Colonic mucosa (tissue), 4 donors: ENCODE data around the gene DEGS2. TPM values are rescaled to one million over a fixed set of nuclear protein-coding genes. Genes with fewer than 3 reads are reported as not detected.
A peak's percentile ranks its signal among the peaks of the same experiment; 100 is the strongest.

Experiments used
- DNase-seq: peaks from one replicate; pipeline ENCODE4 v3.0.0-alpha.2; 2020
- H3K27ac ChIP-seq: fragments of 200-600 bp; one replicate; pipeline ENCODE4 v1.8.0; 2021
- H3K27me3 ChIP-seq: fragments of 200-600 bp; one replicate; pipeline ENCODE4 v1.8.0; 2021
- H3K36me3 ChIP-seq: fragments of 200-600 bp; one replicate; pipeline ENCODE4 v1.8.0; 2021
- H3K4me1 ChIP-seq: fragments of 200-600 bp; one replicate; pipeline ENCODE4 v1.8.0; 2021; ENCODE audit warnings: mild to moderate bottlenecking
- H3K4me3 ChIP-seq: fragments of 200-600 bp; one replicate; pipeline ENCODE4 v1.8.0; 2021
- H3K9ac ChIP-seq, 2 donors: one replicate each; pipeline ENCODE4 v1.7.0; 2013; ENCODE audit warnings: control low read depth in 2 of 2, low read depth in 2 of 2, low read length in 2 of 2
- H3K9me3 ChIP-seq: fragments of 200-600 bp; one replicate; pipeline ENCODE4 v1.8.0; 2021
- intact Hi-C: fragments of 100-400 bp; cut with DNase I; formaldehyde crosslinking; loops from one replicate; pipeline ENCODE4 v1.14.1; 2022
- total RNA-seq, 2 donors: library from RNA; stranded (reverse); fragmentation: NEBNext Ultra II Directional in 1 of 2; extraction: Animal tissue kit (Norgen Biotek cat#: 25700) in 1 of 2; gene quantifications; one replicate each; pipeline ENCODE4 v1.2.1, GENCODE V29; 2021
- TF ChIP-seq, protein P1 (sequence below): fragments of 200-600 bp; IDR thresholded peaks from one replicate; pipeline ENCODE4 v1.8.0; 2022; ENCODE audit warnings: antibody characterized with exemption, mild to moderate bottlenecking
- donor health status: healthy.
- donor health status: DM: no; HTN: no; CAD: no.
- donor health status: DM: no; HTN: no; CAD: no.

DEGS2 gene
- total RNA-seq, 2 donors from 2014 or later, result 37.0 to 54.3 TPM

DNA sequence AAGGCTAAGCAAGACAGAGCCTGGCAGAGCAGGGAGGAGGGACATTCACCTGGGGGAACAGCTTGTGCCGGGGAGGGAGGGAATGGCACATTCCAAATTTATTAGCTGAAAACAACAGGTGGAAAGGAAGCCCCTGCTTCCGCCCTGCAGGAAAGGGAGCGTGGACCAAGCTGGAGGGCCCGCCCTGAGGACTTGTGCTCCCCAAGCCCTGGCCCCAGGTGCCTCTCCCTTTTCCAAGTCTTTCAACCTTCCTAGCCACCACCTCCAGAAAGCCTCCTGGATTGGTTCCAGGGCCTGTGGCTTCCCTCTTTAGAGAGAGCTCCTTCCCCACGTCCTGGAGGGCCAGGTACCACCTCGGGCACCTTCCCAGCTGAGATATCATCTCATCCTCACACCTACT, 2.7 kb downstream of the DEGS2 start:
- H3K27me3 ChIP-seq, result peaks cover 14% of the 10 kb centered on the region
- peak; percentile 37 for DNase-seq
- H3K9ac ChIP-seq, result peak overlapping the region; percentile 3 to 71
- intact Hi-C loops, result no loop called here
- peak overlapping the region; percentile 84 for H3K27ac ChIP-seq
- peaks cover 5% of the 10 kb centered on the region for H3K4me1 ChIP-seq
- TF ChIP-seq, protein P1, sequence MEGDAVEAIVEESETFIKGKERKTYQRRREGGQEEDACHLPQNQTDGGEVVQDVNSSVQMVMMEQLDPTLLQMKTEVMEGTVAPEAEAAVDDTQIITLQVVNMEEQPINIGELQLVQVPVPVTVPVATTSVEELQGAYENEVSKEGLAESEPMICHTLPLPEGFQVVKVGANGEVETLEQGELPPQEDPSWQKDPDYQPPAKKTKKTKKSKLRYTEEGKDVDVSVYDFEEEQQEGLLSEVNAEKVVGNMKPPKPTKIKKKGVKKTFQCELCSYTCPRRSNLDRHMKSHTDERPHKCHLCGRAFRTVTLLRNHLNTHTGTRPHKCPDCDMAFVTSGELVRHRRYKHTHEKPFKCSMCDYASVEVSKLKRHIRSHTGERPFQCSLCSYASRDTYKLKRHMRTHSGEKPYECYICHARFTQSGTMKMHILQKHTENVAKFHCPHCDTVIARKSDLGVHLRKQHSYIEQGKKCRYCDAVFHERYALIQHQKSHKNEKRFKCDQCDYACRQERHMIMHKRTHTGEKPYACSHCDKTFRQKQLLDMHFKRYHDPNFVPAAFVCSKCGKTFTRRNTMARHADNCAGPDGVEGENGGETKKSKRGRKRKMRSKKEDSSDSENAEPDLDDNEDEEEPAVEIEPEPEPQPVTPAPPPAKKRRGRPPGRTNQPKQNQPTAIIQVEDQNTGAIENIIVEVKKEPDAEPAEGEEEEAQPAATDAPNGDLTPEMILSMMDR, result no peak
- no peaks in the 10 kb centered on the region for H3K36me3 ChIP-seq
- no peak overlapping the region for H3K4me3 ChIP-seq
- no peaks in the 10 kb centered on the region for H3K9me3 ChIP-seq

DNA sequence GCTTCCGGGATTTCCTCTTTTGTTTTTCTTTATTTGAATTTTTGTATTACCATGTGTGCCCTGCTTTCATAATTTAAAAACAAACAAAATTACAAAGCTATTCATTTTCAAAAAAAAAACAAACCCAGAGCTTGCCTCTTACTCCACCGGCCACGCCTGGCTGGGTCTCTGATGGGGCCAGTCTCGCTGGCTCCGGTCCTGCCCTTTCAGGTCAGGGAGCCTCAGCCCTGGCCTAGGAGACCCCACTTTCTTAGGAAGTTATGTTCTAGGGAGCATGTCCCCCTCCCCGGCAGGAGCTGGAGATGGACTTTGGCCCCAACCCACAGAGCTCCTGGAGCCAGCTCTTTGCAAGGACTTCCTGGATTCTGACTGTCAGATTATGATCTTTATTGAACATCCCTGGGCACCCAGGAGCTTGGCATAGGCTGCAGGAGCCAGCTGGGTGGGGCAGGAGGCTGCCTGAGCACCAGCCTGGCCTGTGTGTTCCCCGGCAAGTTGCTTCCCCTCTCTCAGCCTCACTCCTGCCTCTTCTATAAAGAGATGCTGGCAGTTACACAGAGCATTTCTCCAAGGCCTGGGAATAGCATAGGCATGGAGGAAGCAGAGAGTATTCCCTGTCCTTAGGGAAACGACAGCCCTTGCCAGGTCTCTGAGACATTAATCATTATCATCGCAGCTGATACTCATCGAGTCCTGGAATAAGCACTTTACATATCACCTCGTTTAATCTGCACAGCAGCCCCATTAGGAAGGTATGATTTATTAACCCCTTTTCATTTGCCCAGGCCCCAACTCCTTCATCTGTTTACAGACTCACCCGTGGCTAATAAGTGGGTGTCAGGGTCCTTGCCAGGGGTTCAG, 3.5 kb downstream of the DEGS2 start:
- Histone ChIP-seq H3K4me3 (no peak overlapping the region), H3K4me1 (peaks cover 5% of the 10 kb centered on the region), H3K9me3 (no peaks in the 10 kb centered on the region), H3K27me3 (peaks cover 14% of the 10 kb centered on the region), H3K36me3 (no peaks in the 10 kb centered on the region), H3K9ac (peak overlapping the region; percentile 33 to 71), H3K27ac (peak overlapping the region; percentile 84)
- TF ChIP-seq, protein P1, result no peak
- intact Hi-C loops, result no loop called here
- DNase-seq, result peak; percentile 88

DNA sequence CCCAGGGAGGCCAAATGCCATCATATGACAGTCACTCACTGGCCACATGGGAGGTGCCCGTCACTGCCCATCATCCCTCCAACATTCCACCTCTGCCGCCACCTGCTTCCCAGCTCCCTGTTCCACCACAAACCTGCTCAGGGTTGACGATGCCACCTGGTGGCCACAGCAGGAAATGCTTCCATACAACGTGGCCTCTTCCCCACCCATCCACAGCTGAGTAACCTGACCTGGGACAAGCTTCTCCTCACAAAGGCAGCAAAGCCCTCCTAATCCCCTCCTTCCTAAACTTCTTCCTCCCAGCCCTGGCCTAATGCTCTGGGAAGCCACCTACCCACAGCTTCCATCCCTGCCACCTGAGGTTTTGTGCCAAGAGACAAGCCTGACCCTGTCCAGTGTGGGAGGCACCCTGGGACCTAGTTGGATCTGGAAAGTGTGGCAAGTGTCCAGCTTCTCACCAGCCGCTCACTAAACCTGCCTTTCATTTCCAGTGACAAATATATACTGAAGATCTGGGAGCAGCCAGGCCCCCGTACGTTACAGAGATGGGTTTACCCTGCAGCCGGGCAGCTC, 4.3 kb downstream of the DEGS2 start:
- Histone ChIP-seq H3K4me1 (peaks cover 5% of the 10 kb centered on the region), H3K9me3 (no peaks in the 10 kb centered on the region), H3K9ac (peak overlapping the region in 1 of 2 donors; percentile 71), H3K27me3 (peaks cover 14% of the 10 kb centered on the region), H3K27ac (peak overlapping the region; percentile 84), H3K4me3 (no peak overlapping the region), H3K36me3 (no peaks in the 10 kb centered on the region)
- DNase-seq, result peak; percentile 69
- TF ChIP-seq, protein P1, result peak; percentile 61
- intact Hi-C loops, result no loop called here

DNA sequence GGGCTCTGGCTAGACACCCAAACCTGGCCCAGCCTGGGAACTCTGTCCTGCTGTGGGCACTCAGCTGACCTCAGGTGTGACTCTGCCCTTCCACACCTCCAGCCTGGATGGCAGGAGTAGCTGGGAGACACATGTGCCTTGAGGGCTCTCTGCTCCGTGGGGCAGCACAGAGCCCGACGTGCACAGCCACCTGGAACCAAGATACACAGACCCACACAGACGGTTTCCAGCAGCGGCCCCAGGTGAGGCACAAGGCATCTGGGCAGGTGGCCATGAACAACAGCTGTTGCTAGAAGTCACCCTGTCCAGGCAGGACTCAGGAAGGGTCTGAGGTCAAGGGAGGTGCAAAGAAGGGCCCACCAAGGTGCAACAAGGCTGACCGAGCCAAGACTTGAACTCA, 5.9 kb downstream of the DEGS2 start:
- Histone ChIP-seq H3K4me1 (peaks cover 11% of the 10 kb centered on the region), H3K9me3 (no peaks in the 10 kb centered on the region), H3K9ac (no peak overlapping the region), H3K27me3 (peaks cover 2% of the 10 kb centered on the region), H3K4me3 (no peak overlapping the region), H3K36me3 (no peaks in the 10 kb centered on the region), H3K27ac (no peak overlapping the region)
- TF ChIP-seq, protein P1, result no peak
- no peak for DNase-seq
- intact Hi-C loops, result no loop called here

DNA sequence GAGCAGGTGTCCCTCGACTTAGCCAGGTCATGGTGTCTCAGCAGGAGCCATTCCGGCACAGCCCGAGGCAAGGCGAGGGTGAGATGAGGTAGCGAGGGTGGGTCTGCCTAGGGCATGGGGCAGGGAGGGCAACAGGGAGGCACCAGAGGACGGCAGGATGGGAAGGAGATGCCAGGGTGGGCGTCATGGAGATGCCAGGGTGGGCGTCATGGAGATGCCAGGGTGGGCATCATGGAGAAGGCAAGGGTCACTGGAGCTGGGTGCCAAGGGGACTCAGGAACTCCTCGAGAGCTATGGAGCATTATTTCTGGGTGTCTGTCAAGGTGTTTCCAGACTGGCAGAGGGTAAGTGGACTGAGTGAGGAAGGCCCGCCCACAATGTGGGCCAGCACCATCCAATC, 7.4 kb downstream of the DEGS2 start:
- TF ChIP-seq, protein P1, result no peak
- Histone ChIP-seq H3K9me3 (no peaks in the 10 kb centered on the region), H3K9ac (no peak overlapping the region), H3K27me3 (no peaks in the 10 kb centered on the region), H3K4me1 (peaks cover 13% of the 10 kb centered on the region), H3K4me3 (no peak overlapping the region), H3K27ac (no peak overlapping the region), H3K36me3 (no peaks in the 10 kb centered on the region)
- intact Hi-C loops, result no loop called here
- DNase-seq, result no peak
